HL-60 (cell line): ENCODE results near the gene RNF141.

Experiments
- DNase-seq, 2 experiments: peaks; one replicate each; pipeline ENCODE4 v3.0.0-alpha.2; 2010 to 2020; ENCODE audit warnings: low read depth in 1 of 2, low spot score in 1 of 2
- H3K27ac ChIP-seq: fragments of 250-450 bp; sonication (Bioruptor Pico); replicated peaks from 2 replicates; pipeline ENCODE4 v1.5.1; 2020; ENCODE audit warnings: mild to moderate bottlenecking, moderate library complexity
- H3K27me3 ChIP-seq: fragments of 250-450 bp; sonication (Bioruptor Pico); 2 replicates; pipeline ENCODE4 v1.5.1; 2021; ENCODE audit warnings: mild to moderate bottlenecking, moderate library complexity; ENCODE audit not compliant: insufficient read depth, poor library complexity, severe bottlenecking
- H3K4me3 ChIP-seq: replicated peaks from 2 replicates; pipeline ENCODE4 v1.5.1; 2011; ENCODE audit warnings: mild to moderate bottlenecking, control low read depth, low read length; ENCODE audit not compliant: insufficient read depth
- CTCF ChIP-seq: IDR thresholded peaks from one replicate; pipeline ENCODE4 v1.5.1; 2011; ENCODE audit warnings: low read length, control low read depth, inconsistent platforms; ENCODE audit not compliant: insufficient read depth
- GABPA ChIP-seq: IDR thresholded peaks from 2 replicates; pipeline ENCODE4 v1.6.1; 2012; ENCODE audit warnings: low read depth
- POLR2AphosphoS5 ChIP-seq: IDR thresholded peaks from 2 replicates; pipeline ENCODE4 v1.6.1; 2012; ENCODE audit warnings: low read depth
- REST ChIP-seq: IDR thresholded peaks from 2 replicates; pipeline ENCODE4 v1.6.1; 2012; ENCODE audit warnings: low read depth; ENCODE audit not compliant: insufficient replicate concordance
- SPI1 ChIP-seq: IDR thresholded peaks from 2 replicates; pipeline ENCODE4 v1.6.1; 2012; ENCODE audit warnings: low read depth, mild to moderate bottlenecking, borderline replicate concordance

The RNF141 gene

GRCh38 chr11:10520562-10520961 is 20.4 kb downstream of the RNF141 start:
- no peak for DNase-seq
- H3K27me3 ChIP-seq = no peaks in the 10 kb centered on the region
- H3K27ac ChIP-seq = no peak overlapping the region
- no peak overlapping the region for H3K4me3 ChIP-seq
- TF ChIP-seq SPI1 (no peak), REST (no peak), GABPA (no peak), CTCF (no peak), POLR2AphosphoS5 (no peak)

GRCh38 chr11:10519630-10520029 is 21.4 kb downstream of the RNF141 start:
- Histone ChIP-seq H3K4me3 (no peak overlapping the region), H3K27ac (no peak overlapping the region), H3K27me3 (no peaks in the 10 kb centered on the region)
- TF ChIP-seq CTCF = no peak
- TF ChIP-seq GABPA = no peak
- no peak for TF ChIP-seq SPI1
- no peak for TF ChIP-seq REST
- TF ChIP-seq POLR2AphosphoS5 = no peak
- DNase-seq = no peak

GRCh38 chr11:10518891-10519290 is 22.1 kb downstream of the RNF141 start:
- TF ChIP-seq POLR2AphosphoS5 (no peak), SPI1 (no peak), GABPA (no peak)
- no peak overlapping the region for H3K4me3 ChIP-seq
- DNase-seq = no peak
- H3K27ac ChIP-seq = no peak overlapping the region
- H3K27me3 ChIP-seq = no peaks in the 10 kb centered on the region

- H3K4me3 ChIP-seq = no peak overlapping the region
- no peak for TF ChIP-seq REST
- no peak for TF ChIP-seq CTCF
- no peak for TF ChIP-seq GABPA
- TF ChIP-seq SPI1 = no peak
- TF ChIP-seq POLR2AphosphoS5 = no peak
- no peaks in the 10 kb centered on the region for H3K27me3 ChIP-seq
- H3K27ac ChIP-seq = no peak overlapping the region
- DNase-seq = no peak
These were observed 22.9 kb downstream of the RNF141 start for GRCh38 chr11:10518123-10518522.
